HG03575 (cell line): ENCODE results near the gene ALDH1A2.
"Not testable (repeated sequence)": the region's sequence is repeated elsewhere in the genome, so short reads cannot be mapped to it uniquely, and the experiment has no call there.

Experiments used
- ATAC-seq: cut with Tn5 transposase; IDR thresholded peaks from one replicate; pipeline ENCODE4 v1.9.1; 2021; ENCODE audit not compliant: unreplicated experiment, insufficient number of reproducible peaks, low FRiP score; ENCODE audit errors: extremely low read depth

The ALDH1A2 gene

DNA sequence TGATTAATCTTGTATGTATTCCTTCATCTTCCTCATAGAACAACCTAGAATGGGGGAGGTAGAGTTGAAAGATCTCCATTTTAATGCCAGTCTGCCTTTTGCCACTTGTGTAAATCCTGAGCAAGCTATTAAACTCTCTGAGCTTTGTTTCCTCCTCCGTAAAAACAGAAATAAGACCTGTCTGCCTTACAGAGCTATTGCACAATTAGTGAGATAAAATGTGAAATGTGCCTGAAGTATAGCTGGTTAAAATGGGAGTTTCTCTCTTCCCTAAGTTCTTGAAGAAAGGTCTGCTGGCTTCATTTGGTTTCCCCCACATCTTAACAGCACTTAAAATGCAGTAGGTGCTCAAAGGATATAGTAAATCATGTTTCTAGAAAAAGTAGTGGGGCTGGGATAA lies 19.0 kb downstream of the ALDH1A2 start:
- ATAC-seq: no peak

GRCh38 chr15:58045376-58045775 lies 20.1 kb downstream of the ALDH1A2 start:
- ATAC-seq: not testable (repeated sequence)

GRCh38 chr15:58044551-58044950 lies 21.0 kb downstream of the ALDH1A2 start:
- no peak for ATAC-seq

GRCh38 chr15:58043192-58043903 lies 22.2 kb downstream of the ALDH1A2 start:
- ATAC-seq: no peak

DNA sequence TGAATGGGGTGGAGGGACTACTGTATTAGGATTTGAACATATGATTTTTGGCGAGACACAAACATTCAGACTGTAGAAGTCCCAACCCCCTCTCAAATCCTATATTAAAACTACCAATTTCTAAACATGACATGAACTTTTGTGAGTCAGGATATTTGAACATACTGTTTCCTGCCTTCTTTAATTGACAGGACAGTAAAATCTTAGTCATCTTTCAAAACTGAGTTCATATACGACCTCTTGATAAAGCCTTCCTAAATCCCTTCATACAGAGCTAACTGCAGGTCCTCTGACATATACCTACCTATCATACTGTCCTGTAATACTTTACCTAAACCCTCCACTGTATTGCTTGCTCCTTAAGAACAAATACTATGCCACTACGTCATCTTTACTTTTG lies 23.5 kb downstream of the ALDH1A2 start:
- ATAC-seq: no peak

GRCh38 chr15:58040150-58040549 lies 25.4 kb downstream of the ALDH1A2 start:
- no peak for ATAC-seq

- ATAC-seq: no peak
These were observed 26.2 kb downstream of the ALDH1A2 start for GRCh38 chr15:58039079-58040035.

- no peak for ATAC-seq
These were observed 27.0 kb downstream of the ALDH1A2 start for GRCh38 chr15:58038426-58039078.

GRCh38 chr15:58037723-58038301 lies 27.7 kb downstream of the ALDH1A2 start:
- no peak for ATAC-seq

- no peak for ATAC-seq
These were observed 28.9 kb downstream of the ALDH1A2 start for GRCh38 chr15:58036579-58036978.

GRCh38 chr15:58028392-58028791 lies 37.1 kb downstream of the ALDH1A2 start:
- not testable (repeated sequence) for ATAC-seq

DNA sequence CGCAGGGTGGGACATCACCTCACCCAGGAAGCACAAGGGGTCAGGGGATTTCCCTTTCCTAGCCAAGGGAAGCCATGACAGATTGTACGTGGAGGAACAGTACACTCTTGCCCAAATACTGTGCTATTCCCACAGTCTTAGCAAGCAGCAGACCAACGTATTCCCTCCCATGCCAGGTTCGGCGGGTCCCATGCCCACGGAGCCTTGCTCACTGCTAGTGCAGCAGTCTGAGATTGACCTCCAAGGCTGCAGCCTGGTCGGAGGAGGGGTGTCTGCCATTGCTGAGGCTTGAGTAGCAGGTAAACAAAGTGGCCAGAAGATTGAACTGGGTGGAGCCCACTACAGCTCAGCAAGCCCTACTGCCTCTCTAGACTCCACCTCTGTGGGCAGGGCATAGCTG lies 39.0 kb downstream of the ALDH1A2 start:
- no peak for ATAC-seq

- ATAC-seq: no peak
These were observed 39.5 kb downstream of the ALDH1A2 start for GRCh38 chr15:58026051-58026450.

- ATAC-seq: no peak
These were observed 43.9 kb downstream of the ALDH1A2 start for GRCh38 chr15:58021332-58022230.

DNA sequence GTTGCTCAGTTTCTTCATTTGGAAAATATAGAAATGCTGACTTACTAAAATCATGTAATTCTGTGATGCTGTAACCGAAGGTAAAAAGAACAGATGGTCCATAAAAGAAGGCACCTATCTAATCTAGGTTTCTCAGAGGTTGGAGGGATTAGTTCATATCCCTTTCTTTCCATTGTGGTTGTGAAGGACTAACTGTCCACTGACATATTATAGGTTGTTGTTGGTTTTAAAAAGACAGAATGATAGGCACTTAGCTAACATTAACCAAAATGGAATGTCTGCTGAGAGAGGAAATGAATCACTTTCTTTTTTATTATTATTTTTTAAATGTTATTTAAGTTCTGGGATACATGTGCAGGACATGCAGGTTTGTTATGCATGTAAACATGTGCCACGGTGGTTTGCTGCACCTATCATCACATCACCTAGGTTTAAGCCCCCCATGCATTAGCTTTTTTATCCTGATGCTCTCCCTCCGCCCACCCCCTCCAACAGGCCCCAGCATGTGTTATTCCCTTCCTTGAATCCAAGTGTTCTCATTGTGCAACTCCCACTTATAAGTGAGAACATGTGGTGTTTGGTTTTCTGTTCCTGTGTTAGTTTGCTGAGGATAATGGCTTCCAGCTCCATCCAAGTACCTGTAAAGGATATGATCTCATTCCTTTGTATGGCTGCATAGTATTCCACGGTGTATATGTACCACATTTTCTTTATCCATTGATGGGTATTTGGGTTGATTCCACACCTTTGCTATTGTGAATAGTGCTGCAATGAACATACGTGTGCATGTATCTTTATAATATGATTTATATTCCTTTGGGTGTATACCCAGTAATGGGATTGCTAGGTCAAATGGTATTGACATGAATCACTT lies 45.8 kb downstream of the ALDH1A2 start:
- ATAC-seq: no peak

DNA sequence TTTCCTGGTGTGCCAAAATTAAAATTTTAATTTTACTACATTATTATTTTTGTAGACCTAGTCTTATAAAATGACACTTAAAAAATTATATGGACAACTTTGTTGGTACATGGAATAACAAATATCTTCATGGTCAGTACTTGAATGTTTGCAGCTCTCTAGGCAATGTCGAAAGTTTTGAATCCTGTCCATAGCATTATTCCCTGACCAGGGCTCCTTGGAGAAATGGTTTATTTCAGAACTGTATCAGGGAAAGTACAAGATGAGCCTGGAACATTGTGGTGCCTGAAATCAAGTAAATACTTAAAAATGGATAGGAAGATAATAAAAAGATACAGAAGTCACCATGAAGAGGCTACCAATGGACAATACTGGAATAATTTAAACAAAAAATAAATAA lies 47.6 kb downstream of the ALDH1A2 start:
- ATAC-seq: no peak

GRCh38 chr15:58016581-58017175 lies 48.8 kb downstream of the ALDH1A2 start:
- ATAC-seq: no peak
